ENCODE results near the gene EFCAB11.

DNA sequence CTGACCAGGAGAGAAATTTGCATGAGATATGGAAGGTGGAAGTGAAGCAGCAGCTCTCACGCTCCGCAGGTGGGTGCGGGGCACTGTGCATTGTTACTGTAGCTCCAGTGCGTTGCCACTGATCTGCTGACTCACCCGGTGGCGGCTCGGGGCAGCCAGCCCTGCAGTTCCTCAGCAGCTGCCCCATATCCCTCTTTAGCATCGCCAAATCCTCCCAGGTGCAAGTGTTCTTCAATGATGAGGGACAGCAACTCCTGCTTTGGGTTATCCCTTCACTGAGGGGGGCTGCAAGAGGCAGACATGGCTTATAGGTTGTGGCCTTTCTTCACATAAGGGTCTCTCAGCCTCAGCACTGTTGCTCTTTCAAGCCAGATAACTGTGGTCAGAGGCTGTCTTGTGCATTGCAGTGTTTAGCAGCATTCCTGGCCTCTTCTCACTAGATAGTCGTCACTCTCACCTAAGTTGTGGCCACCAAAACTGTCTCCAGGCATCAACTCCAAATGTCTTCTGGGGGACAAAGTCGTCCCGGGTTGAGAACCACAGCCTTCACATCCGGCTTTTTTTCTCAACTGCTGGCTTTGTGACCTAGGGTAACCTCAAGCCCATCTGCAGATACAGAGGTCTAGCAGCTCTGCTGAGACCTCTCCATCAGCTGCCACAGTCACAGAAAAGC, 180.8 kb downstream of the EFCAB11 start:
- TF ChIP-seq, protein P1, sequence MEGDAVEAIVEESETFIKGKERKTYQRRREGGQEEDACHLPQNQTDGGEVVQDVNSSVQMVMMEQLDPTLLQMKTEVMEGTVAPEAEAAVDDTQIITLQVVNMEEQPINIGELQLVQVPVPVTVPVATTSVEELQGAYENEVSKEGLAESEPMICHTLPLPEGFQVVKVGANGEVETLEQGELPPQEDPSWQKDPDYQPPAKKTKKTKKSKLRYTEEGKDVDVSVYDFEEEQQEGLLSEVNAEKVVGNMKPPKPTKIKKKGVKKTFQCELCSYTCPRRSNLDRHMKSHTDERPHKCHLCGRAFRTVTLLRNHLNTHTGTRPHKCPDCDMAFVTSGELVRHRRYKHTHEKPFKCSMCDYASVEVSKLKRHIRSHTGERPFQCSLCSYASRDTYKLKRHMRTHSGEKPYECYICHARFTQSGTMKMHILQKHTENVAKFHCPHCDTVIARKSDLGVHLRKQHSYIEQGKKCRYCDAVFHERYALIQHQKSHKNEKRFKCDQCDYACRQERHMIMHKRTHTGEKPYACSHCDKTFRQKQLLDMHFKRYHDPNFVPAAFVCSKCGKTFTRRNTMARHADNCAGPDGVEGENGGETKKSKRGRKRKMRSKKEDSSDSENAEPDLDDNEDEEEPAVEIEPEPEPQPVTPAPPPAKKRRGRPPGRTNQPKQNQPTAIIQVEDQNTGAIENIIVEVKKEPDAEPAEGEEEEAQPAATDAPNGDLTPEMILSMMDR (IDR thresholded peaks at IDR 0.05), result peak in 2 of 6 experiments; percentile 1 to 8
- TF ChIP-seq POLR2A (IDR thresholded peaks at IDR 0.05), result no peak
